HG02981 (cell line): ENCODE measurements around the gene ABO.
"Not testable (repeated sequence)": the region's sequence is repeated elsewhere in the genome, so short reads cannot be mapped to it uniquely, and the experiment has no call there.

ENCODE experiments used
- ATAC-seq: cut with Tn5 transposase; IDR thresholded peaks from one replicate; pipeline ENCODE4 v1.9.1; 2021; ENCODE audit warnings: mild to moderate bottlenecking, moderate library complexity; ENCODE audit not compliant: unreplicated experiment

ABO gene

DNA sequence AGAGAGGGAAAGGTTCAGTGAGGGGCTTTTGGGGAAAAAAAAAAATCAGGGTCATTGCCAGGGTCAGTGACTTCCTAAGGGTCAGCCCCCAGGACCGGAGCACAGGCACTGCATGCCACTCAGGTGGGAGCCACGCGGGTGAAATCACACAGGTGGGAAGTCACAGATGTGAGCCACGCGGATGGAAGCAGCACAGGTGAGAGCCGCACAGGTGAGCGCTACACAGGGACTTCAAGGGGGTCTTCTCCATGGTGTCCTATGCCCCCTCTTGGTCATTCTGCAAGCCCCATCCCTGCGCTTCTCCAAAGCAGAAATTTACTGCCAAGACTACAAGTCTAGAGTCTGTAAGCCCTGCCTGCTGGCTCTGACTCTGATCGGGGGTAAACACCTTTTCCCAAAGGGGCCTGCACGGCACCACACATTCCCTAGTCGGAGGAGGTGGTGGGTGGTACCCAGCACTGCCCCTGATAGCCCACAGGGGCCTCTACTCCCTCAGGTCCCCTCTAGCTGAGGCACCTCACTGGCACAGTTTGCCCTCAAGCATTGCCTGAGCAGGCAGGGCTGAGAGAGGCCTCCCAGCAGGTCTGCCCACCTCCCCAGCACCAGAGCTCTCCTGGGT lies 47.6 kb downstream of the ABO start:
- no peak for ATAC-seq

GRCh38 chr9:133226219-133227171 lies 48.5 kb downstream of the ABO start:
- no peak for ATAC-seq

DNA sequence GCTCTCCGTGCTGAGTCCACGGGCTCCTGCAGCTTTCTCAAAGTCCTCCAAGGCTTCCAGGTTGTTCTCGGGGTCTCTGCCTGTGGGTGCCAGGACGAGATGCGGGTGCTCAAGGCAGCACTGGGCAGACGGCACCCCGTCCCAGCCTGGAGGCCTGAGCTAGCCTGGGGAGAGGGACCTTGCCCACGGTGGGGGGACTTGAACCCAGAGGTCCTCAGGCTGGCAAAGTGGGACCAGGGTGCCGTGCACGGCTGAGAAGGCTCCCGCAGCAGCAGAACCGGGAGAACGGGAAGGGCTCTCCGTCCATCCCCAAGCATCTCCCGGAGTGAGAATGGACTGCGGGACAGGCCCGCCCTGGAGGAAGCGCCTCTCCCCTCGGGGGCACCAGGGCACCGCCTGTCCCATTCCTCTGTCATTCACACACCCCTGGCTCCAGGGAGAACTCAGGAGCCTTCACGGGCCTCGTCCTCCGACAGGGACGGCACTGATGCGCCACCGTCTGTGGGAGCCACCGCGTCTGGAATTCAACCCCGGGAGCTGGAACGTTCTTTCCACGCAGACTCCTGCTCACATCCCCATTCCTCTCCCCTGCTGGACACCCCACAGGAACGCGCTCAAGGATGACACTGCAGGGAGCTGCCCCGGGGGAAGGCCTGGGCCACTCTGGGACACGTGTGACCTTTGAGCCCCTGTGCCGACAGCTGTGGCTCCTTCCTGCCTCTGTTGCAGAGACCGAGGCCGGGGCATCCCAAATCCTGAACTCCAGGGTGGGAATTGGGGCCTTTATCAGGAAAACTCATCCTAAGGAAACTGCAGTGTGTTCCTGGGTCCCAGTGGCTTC lies 49.6 kb downstream of the ABO start:
- ATAC-seq = no peak

DNA sequence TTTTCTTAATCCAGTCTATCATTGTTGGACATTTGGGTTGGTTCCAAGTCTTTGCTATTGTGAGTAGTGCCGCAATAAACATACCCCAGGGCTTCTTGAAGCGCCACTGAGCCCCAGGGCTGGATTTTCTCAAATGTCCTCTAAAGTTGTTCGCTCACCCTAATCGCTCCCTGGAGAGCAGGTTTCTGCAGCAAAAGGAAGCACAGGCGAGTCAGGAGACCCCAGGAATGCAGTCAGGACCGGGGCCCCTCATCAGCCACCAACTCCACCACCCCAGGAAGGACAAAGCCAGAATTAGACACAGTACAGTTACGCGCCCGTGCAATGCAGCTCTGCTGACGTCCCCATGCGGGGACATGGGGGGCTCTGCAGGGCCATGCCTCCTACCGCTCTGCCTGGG lies 50.2 kb downstream of the ABO start:
- no peak for ATAC-seq

- not testable (repeated sequence) for ATAC-seq
Measured at GRCh38 chr9:133223159-133223756, 51.7 kb downstream of the ABO start.

DNA sequence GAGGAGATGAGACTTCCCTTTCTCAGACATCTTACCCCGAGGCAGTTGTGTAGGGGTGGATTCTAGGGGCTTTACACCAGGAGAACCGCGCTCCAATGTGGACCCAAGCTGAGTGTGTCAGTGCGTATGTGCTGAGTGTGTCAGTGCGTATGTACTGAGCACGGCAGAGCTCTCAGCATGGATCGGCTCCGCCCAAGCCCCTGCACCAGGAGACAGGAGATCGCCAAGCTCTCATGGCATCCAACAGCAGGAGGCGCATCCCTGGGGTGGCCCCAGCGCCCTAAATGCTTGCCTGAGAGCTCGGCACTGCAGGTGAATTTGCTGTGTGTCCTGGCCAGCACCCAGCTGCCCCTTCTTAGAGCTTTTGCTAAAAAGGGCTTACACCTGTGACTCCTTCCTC lies 53.0 kb downstream of the ABO start:
- not testable (repeated sequence) for ATAC-seq

GRCh38 chr9:133221177-133221809 lies 53.7 kb downstream of the ABO start:
- ATAC-seq = no peak

GRCh38 chr9:133218049-133218975 lies 56.7 kb downstream of the ABO start:
- not testable (repeated sequence) for ATAC-seq

DNA sequence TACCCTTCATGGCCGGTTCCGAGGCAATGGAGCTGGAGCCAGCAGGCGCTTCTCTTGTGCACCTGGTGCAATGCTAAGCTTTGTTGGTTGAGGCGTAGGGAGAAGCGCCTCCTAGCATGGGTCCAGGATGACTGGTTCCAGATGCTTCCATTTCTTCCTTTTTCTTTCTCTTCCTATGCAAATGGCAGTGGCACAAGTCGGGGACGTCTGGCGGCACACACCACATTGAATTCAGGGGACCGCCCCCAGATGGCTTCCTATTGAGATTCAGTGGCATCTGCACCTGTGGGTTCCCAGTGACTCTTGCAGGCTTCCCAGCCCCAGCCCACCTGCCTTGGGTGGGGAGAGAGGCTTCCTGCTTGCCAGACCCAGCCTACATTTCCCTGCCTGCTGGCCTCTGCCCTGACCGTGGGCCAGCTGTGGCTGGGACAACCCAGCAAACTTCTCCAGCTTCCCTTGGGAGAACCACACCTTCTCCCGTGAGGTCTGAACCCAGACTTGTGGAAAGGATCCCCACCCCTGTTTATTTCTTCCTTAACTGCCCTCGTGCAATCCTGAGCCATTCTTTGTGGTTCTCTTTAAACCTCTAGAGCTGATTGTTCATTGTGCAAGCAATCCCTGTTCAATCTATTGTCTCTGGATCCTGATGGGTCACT lies 57.5 kb downstream of the ABO start:
- not testable (repeated sequence) for ATAC-seq

GRCh38 chr9:133214276-133214675 lies 60.7 kb downstream of the ABO start:
- not testable (repeated sequence) for ATAC-seq

DNA sequence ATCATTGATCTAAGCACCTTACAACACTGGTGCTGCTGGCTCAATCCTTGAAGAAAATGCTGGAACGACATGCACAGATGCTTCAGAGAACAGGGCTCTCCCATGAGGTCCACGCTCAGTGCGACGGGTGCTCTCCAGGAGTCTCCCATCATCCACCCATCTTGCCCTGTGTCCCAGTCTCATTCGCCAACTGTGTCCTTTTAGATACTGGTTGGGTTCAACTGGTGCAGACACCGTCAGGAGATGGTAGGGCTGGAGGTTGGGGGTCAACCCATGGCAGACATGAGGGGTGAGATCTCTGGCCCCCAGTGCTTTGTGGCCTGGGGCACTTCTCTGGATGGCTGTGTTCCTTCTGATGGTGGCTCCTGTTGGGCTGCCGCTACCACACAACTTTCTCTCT lies 64.4 kb downstream of the ABO start:
- ATAC-seq = no peak

GRCh38 chr9:133210202-133210532 lies 64.8 kb downstream of the ABO start:
- no peak for ATAC-seq

DNA sequence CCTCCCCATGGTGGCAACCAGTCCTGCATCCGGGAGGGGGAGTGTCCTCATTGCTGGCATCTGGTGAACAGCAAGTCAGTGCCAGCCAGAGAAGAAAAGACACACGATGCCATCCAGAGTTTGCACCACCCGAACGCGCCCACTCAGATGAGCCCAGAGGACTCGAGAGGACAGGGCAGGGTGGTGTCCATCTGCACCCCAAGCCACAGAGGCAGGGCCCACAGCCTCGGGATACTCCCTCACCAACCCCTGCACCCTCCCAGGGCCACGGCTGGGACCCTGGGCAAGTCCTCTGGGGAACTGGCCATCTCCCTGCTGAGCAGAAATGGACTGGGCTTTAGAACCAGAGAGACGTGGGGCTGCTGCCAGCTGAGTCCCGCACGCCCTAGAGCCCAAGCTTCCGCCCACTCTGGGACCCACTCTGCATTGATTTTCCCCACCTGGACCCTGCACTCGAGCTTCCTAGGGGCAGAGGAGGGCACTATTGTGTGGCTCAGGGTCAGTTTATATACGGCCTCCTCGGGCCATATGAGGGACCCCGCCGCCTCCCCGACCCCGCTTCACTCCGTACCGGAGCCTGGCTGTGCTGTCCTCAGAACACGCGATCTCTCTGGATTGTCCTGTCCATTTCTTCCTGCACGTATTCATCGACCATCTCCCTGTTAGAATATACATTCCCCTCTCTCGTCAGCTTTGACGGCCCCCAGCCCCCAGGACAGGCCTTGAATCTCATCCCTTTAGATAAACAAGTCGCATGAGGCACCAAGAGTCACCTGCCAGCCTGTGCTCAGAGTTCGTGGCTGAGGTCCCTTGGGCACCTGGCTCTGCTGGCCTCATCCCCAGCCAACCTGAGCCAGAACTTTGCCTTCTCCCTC lies 65.4 kb downstream of the ABO start:
- not testable (repeated sequence) for ATAC-seq

DNA sequence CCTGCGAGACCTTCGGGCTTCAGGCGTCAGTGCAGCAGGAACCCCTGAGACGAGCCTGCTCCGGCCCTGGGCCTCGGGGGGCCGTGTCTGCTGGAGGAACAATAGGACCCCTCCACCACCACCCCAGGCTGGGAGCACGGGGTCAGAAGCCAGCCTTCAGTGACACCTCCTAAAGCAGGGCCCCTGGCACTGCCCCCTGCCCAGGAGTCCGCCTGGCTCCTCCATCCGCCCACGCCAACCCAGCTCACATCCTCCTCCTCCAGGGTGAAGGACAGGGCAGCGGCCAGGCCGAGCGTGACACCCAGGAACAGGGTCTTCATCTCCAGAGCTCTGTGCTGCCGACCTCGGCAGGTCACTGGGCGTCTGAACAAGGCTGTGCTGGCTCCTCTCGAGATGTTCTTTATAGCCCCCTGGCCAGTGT lies 66.1 kb downstream of the ABO start, which contains the start of gene OBP2B:
Gene OBP2B, minus strand, starts transcription at position 371 of the 421 bp plus-strand sequence. Its CDS starts 51 bp downstream, at position 320.
- not testable (repeated sequence) for ATAC-seq

GRCh38 chr9:133208171-133208879 lies 66.7 kb downstream of the ABO start:
- not testable (repeated sequence) for ATAC-seq

DNA sequence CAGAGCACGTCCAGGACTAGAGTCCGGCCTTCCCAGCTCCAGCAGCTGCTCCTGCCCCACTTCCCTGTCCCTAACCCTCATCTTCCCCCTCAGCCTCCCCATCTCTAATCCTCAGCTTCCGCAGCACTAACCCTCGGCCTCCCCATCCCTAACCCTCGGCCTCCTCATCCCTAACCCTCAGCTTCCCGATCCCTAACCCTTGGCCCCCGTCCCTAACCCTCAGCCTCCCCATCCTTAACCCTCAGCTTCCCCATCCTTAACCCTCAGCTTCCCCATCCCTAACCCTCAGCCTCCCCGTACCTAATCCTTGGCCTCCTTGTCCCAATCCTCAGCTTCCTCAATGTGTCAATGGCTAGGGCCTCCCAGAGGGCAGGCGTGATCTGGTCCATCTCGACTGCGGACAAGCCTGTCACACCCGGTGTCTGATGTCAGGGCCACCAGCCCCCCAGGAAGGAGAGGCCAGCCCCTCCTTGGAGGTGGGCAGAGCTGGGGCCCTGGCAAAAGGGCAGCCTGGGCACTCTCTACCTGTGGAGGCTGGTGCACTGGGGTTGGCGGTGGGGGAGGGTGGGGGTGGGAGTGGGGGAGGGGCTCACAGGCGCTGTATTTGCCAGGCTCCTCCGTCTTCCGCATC lies 67.3 kb downstream of the ABO start:
- no peak for ATAC-seq
